Endothelial cell (in vitro differentiated cells): ENCODE results near the gene IGF2BP2. TPM values are rescaled to one million over a fixed set of nuclear protein-coding genes. Genes with fewer than 3 reads are reported as not detected.
A peak's percentile ranks its signal among the peaks of the same experiment; 100 is the strongest.

Experiments used
- DNase-seq: peaks from one replicate; pipeline ENCODE4 v3.0.0; 2021; ENCODE audit warnings: low spot score
- H3K27ac Mint-ChIP-seq: one replicate; pipeline ENCODE4 v1.8.0; 2021; ENCODE audit warnings: mixed read lengths, inconsistent platforms; ENCODE audit not compliant: unreplicated experiment
- H3K27me3 Mint-ChIP-seq: one replicate; pipeline ENCODE4 v1.8.0; 2021; ENCODE audit warnings: mild to moderate bottlenecking, moderate library complexity, mixed read lengths, inconsistent platforms; ENCODE audit not compliant: unreplicated experiment
- H3K36me3 Mint-ChIP-seq: one replicate; pipeline ENCODE4 v1.8.0; 2021; ENCODE audit warnings: mild to moderate bottlenecking, low read depth, mixed read lengths, inconsistent platforms; ENCODE audit not compliant: unreplicated experiment
- H3K4me1 Mint-ChIP-seq: one replicate; pipeline ENCODE4 v1.8.0; 2021; ENCODE audit warnings: mild to moderate bottlenecking, mixed read lengths, inconsistent platforms; ENCODE audit not compliant: unreplicated experiment
- H3K4me3 Mint-ChIP-seq: one replicate; pipeline ENCODE4 v1.8.0; 2021; ENCODE audit warnings: mild to moderate bottlenecking, mixed read lengths, inconsistent platforms; ENCODE audit not compliant: unreplicated experiment
- H3K9me3 Mint-ChIP-seq: one replicate; pipeline ENCODE4 v1.8.0; 2021; ENCODE audit warnings: mixed read lengths, inconsistent platforms; ENCODE audit not compliant: unreplicated experiment
- total RNA-seq: library from RNA; stranded (reverse); fragmentation: NEBNext Ultra II Directional; extraction: Animal tissue kit (Norgen Biotek cat#: 25700); gene quantifications from one replicate; pipeline ENCODE4 v1.2.1, GENCODE V29; 2021; ENCODE audit not compliant: unreplicated experiment
- TF ChIP-seq, protein P1 (sequence below): fragments of 200-600 bp; sonication (generic); IDR thresholded peaks from one replicate; pipeline ENCODE4 v1.5.0; 2021; ENCODE audit warnings: antibody characterized with exemption; ENCODE audit not compliant: unreplicated experiment

IGF2BP2 gene
- total RNA-seq, 1 donor from 2014 or later, result 165 TPM

DNA sequence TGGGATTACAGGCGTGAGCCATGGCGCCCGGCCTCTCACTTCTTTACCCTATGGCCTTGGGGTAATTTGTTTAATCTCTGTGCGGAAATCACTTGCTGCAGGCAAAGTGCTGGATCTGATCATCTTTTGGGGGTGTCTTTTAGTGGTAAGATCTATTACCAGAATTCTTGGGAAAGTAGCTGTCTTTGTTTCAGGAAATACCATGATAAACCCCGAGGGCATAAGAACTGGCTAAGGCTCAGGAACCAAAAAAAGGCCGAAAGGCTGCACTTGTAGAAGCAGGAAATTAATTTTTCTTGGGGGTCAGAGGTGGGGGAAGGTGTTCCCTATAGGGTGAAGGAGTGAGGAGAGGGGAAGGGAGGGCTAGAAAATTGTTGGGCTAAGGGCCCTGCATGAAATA lies 22.7 kb upstream of the IGF2BP2 start:
- no peak for DNase-seq
- Mint-ChIP-seq H3K27ac (no peak overlapping the region), H3K4me3 (no peak overlapping the region), H3K9me3 (no peaks in the 10 kb centered on the region), H3K36me3 (no peaks in the 10 kb centered on the region), H3K4me1 (no peaks in the 10 kb centered on the region), H3K27me3 (no peaks in the 10 kb centered on the region)
- TF ChIP-seq, protein P1, sequence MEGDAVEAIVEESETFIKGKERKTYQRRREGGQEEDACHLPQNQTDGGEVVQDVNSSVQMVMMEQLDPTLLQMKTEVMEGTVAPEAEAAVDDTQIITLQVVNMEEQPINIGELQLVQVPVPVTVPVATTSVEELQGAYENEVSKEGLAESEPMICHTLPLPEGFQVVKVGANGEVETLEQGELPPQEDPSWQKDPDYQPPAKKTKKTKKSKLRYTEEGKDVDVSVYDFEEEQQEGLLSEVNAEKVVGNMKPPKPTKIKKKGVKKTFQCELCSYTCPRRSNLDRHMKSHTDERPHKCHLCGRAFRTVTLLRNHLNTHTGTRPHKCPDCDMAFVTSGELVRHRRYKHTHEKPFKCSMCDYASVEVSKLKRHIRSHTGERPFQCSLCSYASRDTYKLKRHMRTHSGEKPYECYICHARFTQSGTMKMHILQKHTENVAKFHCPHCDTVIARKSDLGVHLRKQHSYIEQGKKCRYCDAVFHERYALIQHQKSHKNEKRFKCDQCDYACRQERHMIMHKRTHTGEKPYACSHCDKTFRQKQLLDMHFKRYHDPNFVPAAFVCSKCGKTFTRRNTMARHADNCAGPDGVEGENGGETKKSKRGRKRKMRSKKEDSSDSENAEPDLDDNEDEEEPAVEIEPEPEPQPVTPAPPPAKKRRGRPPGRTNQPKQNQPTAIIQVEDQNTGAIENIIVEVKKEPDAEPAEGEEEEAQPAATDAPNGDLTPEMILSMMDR, result no peak

DNA sequence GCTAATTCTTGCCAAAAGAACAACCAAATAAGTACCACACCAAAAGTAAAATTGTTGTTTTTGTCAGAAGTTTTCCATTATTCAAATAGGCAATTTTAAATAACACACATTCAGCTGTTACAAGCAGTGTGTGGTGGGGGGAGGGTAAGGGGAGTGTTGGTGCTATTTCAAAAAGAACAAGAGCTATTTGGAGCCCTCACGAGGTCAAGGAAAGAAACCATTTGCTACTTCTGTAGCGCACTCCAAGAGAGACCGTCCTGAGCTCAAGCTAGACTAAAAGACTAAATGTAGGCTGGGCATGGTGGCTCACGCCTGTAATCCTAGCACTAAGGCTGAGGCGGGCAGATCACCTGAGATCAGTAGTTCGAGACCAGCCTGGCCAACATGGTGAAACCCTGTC lies 21.2 kb upstream of the IGF2BP2 start:
- no peaks in the 10 kb centered on the region for H3K9me3 Mint-ChIP-seq
- no peak for DNase-seq
- H3K36me3 Mint-ChIP-seq, result no peaks in the 10 kb centered on the region
- H3K4me1 Mint-ChIP-seq, result no peaks in the 10 kb centered on the region
- TF ChIP-seq, protein P1, result no peak
- H3K27me3 Mint-ChIP-seq, result no peaks in the 10 kb centered on the region
- H3K27ac Mint-ChIP-seq, result no peak overlapping the region
- H3K4me3 Mint-ChIP-seq, result no peak overlapping the region

DNA sequence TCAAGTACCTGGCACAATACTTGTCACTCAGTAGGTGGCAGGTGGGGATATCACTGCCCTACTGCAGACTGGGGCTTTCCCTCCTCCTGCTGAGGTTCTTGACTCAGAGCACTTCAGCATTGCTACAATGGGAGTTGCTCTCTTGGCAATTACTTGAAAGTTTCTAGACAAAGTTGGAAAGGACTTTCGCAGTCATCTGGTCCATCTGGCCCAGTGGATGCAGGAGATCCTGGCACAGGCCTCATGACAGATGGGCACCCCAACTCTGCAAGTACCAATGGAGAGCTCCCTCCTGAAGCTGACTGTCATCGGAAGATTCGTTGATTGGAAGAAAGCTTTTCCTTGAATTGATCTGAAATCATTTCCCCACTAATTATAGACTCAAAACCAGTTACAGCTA lies 19.2 kb upstream of the IGF2BP2 start:
- TF ChIP-seq, protein P1, result no peak
- H3K9me3 Mint-ChIP-seq, result no peaks in the 10 kb centered on the region
- no peaks in the 10 kb centered on the region for H3K36me3 Mint-ChIP-seq
- no peak overlapping the region for H3K4me3 Mint-ChIP-seq
- DNase-seq, result no peak
- no peak overlapping the region for H3K27ac Mint-ChIP-seq
- no peaks in the 10 kb centered on the region for H3K4me1 Mint-ChIP-seq
- H3K27me3 Mint-ChIP-seq, result no peaks in the 10 kb centered on the region

DNA sequence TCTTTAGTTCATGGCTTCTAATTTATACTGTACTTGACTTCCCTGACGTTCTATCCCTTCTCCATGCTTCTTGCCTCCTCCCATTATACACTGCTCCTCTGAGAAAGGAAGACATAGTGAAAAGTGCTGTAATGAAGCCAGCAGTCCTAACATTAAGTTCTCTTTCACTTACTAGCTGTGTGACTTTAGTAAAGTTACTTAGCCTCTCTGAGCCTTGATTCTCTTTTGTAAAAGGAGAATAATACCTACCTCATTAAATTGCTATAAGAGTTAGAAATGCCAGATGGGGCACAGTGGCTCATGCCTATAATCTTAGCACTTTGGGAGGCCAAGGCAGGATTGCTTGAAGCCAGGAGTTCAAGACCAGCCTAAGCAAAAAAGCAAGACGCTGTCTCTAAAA lies 18.8 kb upstream of the IGF2BP2 start:
- no peak overlapping the region for H3K27ac Mint-ChIP-seq
- H3K4me3 Mint-ChIP-seq, result peak overlapping the region; percentile 38

DNA sequence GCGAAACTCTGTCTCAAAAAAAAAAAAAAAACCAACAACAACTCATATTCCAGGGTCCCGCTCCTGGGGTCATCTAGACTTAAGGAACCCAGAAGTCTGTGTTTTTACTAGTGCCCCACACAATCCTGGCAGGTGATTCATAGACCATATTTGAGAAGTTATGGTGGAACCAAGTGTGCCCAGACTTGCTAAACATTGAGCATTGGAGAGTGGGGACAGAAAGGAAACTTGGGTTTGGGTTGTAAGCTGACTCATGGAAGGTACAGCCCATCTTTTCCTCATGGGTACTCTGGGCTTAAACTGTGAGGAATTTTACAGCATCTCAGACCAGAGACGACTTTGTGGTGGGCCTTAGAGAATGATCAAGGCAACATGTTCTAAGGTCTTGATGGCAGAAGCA lies 18.3 kb upstream of the IGF2BP2 start:
- no peaks in the 10 kb centered on the region for H3K27me3 Mint-ChIP-seq
- TF ChIP-seq, protein P1, result no peak
- no peak overlapping the region for H3K27ac Mint-ChIP-seq
- H3K36me3 Mint-ChIP-seq, result no peaks in the 10 kb centered on the region
- no peak overlapping the region for H3K4me3 Mint-ChIP-seq
- no peaks in the 10 kb centered on the region for H3K4me1 Mint-ChIP-seq
- no peaks in the 10 kb centered on the region for H3K9me3 Mint-ChIP-seq
- no peak for DNase-seq

More for the DNA sequence above, 18.8 kb upstream of the IGF2BP2 start:
- DNase-seq, result no peak
- Mint-ChIP-seq H3K4me1 (no peaks in the 10 kb centered on the region), H3K9me3 (no peaks in the 10 kb centered on the region), H3K36me3 (no peaks in the 10 kb centered on the region), H3K27me3 (no peaks in the 10 kb centered on the region)
- TF ChIP-seq, protein P1, result no peak
